HG02610 (cell line): ENCODE data around the gene PHYHIPL.

Experiments
- ATAC-seq: cut with Tn5 transposase; IDR thresholded peaks from one replicate; pipeline ENCODE4 v1.9.1; 2021; ENCODE audit warnings: mild to moderate bottlenecking, moderate library complexity; ENCODE audit not compliant: unreplicated experiment

PHYHIPL gene

DNA sequence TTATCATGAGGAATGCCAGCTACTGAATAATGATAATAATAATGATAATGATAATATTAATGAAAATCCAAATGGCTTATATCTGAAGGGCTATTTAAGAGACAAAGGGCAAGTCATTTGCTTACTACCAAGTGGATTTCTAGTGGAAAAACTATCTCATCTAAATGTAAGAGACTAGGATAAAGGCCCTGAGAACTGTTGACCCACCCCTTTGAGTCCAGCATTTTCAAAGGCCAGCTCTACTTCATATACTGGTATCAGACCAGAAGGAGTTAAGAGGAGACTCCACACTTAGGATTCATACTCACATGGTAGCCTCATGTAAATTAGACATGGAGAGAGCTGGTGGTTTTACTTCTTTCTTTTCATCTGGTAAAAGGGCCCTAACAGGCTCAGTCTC is 76.0 kb downstream of the PHYHIPL start:
- no peak for ATAC-seq

DNA sequence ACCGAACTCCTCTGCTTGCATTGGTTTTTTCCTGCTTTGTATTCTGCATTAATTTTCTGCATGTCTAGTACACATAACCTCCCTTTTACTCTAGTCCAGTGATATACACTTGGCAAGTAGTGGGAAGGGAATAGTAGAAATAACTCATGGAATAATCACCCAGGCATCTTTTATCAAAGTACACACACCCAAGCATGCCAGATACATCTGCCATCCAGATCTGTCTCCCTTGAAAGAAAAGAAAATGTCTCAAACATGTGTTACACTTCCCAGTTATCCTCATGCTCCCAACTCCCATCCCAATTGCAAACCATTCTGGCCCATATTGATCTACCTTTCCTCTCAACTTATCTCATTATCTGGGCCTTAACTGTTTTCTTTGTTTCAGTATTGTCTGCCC is 79.0 kb downstream of the PHYHIPL start:
- no peak for ATAC-seq

DNA sequence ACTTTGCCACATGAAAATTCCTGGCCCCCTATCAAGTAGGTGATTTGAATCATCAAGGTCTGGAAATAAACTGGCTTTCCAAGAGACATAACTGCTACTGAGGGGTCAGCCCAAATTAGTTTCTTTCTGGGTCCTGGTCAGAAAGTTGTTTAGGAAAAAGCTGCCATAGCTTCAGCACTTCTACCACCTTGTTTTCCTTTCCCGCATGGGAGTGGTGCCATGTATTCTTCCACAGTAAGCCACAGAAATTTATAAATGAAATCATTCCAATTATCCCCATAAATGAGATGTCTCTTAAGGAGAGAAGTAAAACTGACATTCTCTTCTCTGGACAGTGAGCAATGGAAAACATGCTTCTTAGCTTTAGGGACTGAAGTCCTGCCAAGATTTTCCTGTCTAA is 80.8 kb downstream of the PHYHIPL start:
- no peak for ATAC-seq

DNA sequence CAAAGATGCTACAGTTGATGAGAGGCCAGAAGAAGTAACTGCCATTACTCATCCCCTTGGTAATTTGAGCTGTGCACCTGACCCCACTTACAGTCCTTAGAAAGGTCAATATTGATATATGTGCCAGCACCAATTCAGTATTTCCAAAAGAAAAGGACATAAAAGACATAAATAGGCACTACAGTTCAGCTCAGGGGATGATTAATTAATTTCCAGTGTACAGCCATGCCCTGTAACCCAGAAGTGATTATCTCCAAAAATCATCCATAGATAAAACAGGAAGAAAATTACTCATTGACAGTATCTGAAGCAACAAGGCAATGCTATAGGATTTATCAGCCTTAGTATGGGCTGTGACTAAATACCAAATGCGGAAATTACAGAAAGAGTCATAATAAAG is 82.4 kb downstream of the PHYHIPL start:
- no peak for ATAC-seq

DNA sequence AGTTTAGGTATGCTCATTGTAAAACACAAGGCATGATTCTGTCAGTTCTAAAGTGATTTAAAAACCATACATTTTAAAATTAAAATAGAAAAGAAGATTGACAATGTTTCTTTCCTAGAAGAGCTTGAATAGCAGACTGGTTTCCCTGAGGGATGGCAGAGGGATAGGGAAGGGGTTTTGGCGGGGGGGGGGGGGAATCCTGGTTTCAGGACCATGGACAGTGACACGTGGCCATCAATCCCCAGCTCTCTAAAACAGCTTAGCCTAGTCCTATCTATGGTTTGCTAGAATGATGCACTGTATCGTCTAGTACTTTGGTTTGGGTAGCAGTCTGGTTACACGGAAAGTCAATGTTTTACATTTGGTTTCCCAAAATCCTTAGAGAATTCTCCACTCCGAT is 88.7 kb downstream of the PHYHIPL start:
- no peak for ATAC-seq

DNA sequence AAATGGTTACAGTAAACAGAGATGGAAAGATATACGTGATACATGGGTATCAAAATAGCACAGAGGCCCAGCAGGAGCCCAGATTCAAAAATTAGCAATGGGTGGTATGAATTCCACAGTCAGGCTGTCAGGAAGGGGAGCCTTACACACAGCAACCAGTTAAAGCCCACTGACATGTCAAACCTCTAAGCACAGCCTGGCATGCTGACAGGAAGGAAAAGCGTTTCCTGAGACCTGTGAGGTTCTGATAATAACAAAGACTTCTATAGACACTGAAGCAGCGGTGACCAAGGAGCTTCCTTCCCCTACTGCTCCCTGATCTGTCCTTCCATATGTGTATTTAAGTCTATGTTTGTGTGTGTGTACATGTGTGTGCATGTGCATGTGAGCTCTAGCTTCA is 89.9 kb downstream of the PHYHIPL start:
- ATAC-seq: no peak

DNA sequence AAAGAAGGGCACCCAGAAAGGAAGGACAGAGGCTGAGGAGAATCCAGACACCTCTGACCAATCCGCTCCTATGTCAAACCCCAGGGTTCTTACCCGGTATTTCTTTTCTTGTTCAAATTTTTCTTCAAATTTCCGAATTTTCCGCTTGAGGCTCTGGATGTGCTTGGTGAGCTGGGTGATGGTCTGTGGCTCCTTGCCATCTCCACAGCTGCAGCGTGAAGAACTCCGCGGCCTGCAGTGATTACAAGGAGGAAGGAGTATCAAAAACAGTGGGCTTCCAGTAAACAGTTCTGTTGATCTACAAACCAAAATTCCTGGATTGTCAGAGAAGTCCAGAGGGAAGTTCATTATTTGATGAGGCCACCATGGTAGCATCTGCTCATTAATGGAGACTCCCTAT is 92.0 kb downstream of the PHYHIPL start:
- ATAC-seq: no peak

DNA sequence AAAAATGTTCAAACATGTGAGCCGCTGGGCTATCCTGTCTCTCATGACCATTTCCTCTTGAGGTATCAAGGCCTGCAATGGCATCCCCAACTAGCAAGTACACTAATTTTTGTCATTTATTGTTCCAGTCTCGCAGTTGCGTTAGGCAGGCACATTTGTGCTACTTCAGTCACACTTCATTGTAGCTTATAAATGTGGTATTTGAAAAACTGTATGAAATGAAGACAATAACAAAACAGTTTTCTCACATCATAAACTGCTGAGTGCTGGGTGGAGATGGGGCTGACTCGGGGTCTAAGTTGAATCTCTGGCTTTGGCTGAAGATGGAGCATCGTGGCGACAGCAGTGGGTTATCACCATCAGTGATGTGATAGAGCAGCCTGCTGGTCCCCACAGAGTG is 93.2 kb downstream of the PHYHIPL start:
- no peak for ATAC-seq

DNA sequence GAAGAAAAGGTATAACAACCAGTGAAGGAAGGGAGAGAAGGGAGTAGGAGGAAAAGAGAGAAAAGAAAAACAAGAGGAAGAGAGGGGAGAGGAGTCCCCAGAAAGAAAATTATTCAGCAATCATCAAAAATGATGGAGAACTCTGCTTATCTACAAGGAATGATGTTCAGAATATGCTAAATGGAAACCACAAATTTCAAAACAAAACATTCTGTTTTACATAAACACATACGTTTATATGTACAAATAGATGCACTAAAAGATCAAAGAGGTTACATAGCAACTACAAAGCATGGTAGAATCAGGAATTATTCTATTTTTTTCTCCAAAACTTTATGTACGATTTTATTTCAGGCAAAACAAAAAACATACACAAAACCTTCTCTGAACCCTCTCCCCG is 94.0 kb downstream of the PHYHIPL start:
- ATAC-seq: no peak

DNA sequence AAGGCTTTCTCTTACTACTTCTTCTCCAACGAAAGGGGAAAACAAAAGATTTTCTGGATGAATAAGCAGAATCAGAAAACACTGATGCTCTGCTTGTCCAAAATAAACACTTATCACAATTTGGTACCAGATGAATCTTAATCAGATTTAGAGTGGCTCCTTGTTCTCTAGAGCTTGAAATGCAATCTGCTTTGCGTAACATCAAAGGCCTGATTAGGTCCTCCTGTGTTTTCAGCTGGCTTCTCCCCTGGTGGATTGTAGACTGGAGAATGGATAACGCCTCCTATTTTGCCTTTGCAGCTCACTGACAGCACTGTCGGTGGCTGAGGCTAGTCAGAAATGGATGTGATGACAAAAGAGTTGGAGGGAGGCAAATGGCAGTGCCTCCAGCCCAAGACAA is 94.7 kb downstream of the PHYHIPL start:
- ATAC-seq: no peak

DNA sequence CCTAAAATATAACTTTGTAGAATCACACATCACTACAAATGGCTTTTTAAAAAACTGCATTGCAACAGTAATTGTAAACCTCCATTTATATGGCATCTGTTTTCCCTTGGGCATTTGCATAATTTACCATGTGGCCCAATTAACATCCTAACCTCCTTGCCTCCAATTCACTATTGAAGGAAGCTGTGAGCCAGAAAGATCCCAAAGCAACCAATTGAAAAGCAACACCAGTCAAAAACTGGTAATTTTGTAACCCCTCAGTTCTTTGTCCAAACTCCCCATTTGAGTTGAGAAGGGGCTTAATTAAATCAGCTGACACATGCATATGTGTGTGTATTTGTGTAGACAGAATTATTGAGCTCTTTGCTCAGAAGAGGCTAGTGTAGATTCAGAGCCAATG is 95.6 kb downstream of the PHYHIPL start:
- ATAC-seq: no peak

DNA sequence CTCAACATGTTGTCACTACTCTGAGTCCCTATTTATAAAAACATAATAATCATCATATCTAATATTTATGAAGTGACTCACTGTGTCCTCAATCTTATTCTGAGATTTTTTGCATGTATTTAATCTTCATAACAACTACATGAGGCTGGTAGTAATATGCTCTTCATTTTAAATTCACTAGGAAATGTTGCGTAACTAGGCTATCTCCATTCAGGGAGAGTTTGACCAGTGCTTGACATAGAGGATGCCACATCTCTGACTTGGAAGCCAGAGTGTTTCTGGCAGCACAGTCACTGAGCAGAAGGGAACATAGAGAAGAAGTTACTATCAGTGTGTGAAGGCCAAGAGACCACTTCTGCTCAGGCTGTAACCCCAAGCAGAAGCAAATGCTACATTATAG is 97.0 kb downstream of the PHYHIPL start:
- no peak for ATAC-seq

DNA sequence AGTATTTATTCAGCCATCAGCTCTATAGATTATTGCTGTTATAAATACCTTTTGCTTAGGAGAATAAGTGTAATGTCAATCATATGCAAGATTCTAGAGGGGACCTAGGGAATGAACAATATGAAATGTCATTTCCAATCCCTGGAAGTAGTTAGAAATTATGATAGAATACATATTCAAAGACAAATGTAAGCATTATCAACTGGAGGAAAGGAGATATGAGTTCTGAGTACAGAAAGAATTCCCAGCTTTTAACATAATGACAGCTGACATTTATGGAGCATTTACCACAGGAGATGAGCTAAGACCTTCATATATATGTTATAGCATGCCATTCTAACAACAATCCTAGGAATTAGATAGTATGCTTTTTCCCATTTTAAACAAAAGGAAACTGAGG is 99.7 kb downstream of the PHYHIPL start:
- no peak for ATAC-seq

DNA sequence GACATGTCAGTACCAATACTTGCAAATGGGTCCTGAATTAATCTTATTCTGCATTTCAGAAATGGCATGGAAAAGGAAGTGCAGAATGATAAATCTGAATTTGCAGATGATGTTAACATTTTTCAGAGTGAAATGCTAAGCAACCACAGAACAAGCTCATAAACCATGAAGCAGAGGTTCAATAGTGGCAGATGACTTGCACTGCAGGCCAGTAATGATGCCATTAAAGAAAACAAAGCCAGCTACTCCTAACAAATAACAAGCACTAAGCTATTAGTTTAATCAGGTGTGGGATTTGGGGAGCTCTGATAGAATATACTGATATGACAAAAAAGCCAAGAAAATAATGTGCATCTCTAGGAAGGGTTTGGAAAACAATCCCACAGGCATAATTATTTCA is 100.5 kb downstream of the PHYHIPL start:
- no peak for ATAC-seq

DNA sequence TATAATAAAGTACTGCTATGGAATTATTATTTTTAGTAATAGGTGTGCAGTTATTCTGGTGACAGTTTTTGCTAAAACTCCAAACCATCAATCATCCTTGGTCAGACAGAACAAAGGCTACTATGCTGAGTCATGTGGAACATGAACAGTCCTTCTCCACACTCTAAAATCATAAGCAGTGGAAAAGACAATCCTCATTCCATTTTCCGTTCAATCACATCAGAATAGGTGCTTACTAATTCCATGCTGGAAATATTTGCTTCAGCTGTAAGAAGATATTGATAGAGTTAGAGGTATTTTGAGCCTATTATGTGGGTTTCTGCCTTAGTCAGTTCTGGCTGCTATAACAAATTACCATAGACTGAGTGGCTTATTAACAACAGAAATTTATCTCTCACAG is 103.0 kb downstream of the PHYHIPL start:
- ATAC-seq: no peak

DNA sequence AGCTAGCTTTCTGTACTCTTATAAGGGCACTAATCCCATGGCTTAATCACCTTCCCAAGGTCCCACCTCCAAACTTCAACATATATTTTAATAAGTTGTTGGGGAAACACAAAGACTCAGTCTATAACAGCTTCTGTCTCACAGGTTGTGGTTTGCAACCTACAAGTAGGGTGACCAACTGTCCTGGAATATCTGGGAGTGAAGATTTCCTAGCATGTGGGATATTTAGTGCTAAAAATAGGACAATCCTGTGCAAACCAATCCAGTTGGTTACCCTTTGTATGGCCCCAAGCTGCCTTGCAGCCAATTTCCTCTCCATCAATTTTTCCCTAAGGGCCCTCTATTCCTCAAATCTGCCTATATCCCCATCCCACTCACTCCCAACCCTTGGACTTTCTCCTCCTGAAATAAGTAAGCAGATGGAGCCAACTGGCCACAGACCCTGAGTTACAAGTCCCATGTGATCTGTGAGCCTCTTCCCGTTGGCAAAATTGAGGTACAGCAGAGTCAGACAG is 103.6 kb downstream of the PHYHIPL start:
- ATAC-seq: no peak

DNA sequence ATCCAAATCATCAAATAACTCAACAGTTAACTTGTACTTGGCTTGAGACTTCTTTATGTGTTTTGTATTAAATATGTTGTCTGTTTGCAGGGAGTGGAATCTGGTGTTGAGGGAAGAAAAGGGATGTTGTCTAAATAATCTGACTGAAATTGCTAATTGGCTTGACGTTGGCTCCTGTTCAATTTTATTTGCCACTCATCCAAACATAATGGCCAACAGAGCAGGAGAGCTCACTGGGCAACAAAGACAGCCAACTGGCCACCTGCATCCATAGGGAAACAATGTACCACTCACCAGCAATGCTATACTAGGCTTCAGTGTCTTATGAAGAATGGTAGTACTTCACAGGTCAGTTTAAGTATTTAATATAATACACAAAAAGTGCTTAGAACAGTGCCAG is 105.4 kb downstream of the PHYHIPL start:
- no peak for ATAC-seq

DNA sequence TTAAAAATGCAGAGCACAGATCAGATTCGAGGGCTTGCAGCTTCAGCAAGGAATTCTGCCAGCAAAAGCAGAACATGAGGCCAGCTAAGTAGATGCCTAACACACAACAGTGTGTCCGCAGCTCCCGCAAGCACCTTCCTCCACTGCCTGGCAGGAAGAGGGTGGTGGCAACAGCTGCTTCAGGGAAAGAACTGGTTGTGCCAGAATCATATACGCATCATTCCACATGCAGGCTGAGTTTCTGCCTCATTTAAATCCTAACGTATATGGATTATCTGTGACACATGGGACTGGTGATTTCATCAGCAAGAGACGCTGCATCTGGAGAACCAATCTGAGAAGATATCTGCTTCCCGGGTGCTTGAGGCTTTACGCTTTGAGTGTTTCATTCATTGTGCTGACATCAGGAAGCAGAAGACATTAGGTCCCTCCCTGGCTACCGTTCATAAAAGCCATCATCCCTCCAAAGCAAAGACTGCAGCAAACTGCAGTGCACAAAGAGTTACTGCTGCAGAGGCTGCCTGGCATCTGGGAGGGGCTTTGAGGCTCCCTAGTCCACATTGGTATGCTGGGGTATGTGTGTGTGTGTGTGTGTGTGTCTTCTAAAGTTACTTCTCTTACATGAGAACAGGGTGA is 107.1 kb downstream of the PHYHIPL start:
- ATAC-seq: no peak

DNA sequence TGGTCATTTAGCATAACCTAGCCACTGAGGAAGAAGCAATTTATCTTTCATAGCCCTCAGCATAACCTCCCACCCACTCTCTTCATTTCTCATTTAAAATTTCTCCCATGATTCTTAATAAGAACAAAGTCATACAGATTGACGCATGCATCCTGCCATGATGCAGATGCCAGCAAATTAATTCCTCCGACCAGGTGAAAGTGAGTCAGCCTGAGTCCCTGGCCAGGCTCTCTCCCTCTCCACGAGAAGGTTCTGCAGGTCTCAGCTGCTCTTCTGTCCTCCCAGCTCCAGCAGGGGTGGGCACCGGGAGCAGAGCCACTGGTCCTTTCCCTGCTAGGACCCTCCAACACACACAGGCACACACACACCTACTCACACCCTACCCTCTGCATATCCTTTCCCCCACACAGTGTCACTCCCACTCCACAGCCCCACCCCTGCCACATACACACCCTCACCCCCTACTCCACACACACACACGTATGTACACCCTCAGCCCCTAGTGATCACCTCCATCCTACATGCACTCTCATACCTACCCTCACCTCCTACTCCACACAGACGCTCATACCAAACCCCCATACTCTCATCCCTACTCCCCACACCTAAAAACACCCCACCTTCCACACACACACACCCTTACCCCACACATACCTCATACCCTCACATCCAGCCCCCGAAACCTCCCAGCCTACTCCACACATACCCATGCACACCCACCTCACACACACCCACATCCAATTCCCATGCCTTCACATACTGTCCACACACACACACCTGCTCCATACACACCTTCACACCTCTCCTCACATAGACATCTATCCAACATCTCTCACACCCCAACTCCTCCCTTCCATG is 107.9 kb downstream of the PHYHIPL start:
- no peak for ATAC-seq

DNA sequence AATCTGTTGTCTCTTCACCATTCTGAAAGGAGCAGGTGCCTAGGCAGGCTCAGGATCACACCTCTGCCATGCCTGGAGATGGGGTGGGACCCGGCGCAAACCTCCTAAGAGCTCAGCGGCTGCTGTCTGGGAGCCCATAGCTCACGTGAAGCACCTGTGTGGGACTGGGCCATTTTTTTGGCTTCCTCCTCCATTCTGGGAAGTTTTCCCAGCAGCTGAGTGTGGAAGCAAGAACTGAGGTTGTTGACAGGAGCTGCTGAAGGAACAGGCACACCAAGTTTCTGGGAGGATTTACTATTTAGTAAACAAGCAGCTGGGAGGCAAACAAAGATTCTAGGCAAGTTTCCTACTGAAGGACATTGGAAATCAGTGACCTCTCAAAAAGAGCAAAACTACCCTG is 108.6 kb downstream of the PHYHIPL start:
- ATAC-seq: no peak

DNA sequence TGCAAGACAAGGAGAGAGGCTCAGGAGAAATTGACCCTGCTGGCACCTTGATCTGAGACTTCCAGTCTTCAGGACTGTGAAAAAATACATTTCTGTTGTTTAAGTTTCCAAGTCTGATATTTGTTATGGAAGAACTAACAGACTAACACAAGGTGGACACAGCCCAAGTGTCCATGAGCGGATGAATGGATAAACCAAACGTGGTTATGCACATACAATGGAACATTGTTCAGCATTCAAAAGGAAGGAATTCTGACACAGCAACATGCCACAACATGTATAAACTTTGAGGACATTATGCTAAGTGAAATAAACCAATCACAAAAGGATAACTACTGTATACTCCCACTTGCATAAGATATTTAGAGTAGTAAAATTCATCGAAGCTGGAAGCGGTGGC is 109.4 kb downstream of the PHYHIPL start:
- no peak for ATAC-seq

DNA sequence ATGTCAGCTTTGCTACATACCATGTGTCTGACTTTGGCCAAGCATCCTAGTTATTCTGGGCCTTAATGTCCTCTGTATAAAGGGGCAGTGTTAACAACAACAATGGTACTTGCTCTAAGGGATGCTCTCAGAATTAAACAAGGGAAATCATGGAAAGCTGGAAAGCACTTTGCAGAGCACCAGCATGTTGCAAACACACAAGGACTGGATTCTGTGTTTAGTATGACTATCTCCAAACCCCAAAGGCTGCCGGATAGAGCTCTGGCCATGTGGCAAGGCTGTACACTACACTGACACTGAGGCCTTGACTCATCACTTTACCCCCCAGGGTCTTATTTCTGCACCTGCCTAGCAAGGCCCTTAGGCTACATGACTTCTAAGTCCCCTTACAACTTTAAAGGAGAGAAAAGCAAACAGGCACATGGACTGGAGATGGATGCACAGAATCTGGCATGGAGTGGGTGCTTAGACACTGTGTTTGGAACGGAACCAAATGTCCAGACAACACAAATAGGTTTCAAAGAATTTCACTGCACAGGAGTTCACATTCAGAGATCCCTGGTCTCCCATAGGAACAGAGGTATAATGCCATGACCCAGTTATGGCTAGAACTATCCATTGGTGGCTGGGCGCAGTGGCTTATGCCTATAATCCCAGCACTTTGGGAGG is 111.3 kb downstream of the PHYHIPL start:
- no peak for ATAC-seq
